Stimulated activated CD4-positive, alpha-beta T cell treated with anti-CD3 and anti-CD28 coated beads, Interleukin-4, amount 100 ng/mL, for 4 hours (primary cell): ENCODE measurements around the gene ANKRD39.

Experiments used
- DNase-seq, 2 experiments: peaks; one replicate each; pipeline ENCODE4 v3.0.0-alpha.2; 2020

ANKRD39 gene

GRCh38 chr2:96824079-96824870 is 33.5 kb downstream of the ANKRD39 start:
- no peak for DNase-seq

- DNase-seq = no peak
Measured at GRCh38 chr2:96823198-96823597, 34.6 kb downstream of the ANKRD39 start.

- DNase-seq = no peak
Measured at GRCh38 chr2:96822786-96823185, 35.0 kb downstream of the ANKRD39 start.

GRCh38 chr2:96821113-96821675 is 36.6 kb downstream of the ANKRD39 start:
- no peak for DNase-seq

- no peak for DNase-seq
Measured at GRCh38 chr2:96819876-96820511, 37.8 kb downstream of the ANKRD39 start.

GRCh38 chr2:96819128-96819875 is 38.5 kb downstream of the ANKRD39 start:
- DNase-seq = no peak

GRCh38 chr2:96817882-96818281 is 39.9 kb downstream of the ANKRD39 start:
- DNase-seq = no peak

- no peak for DNase-seq
Measured at GRCh38 chr2:96816836-96817702, 40.7 kb downstream of the ANKRD39 start.

GRCh38 chr2:96816127-96816835 is 41.5 kb downstream of the ANKRD39 start, which contains the start of gene CNNM3:
Gene CNNM3, plus strand, starts transcription at chr2:96816268. Its CDS starts 10 bp downstream, at chr2:96816278.
- peak; percentile 94 to 98 for DNase-seq

- DNase-seq = no peak
Measured at GRCh38 chr2:96815326-96816126, 42.3 kb downstream of the ANKRD39 start.

GRCh38 chr2:96813656-96814055 is 44.2 kb downstream of the ANKRD39 start:
- DNase-seq = no peak

GRCh38 chr2:96811917-96812316 is 45.9 kb downstream of the ANKRD39 start:
- DNase-seq = no peak

GRCh38 chr2:96810783-96811192 is 47.0 kb downstream of the ANKRD39 start:
- no peak for DNase-seq

- no peak for DNase-seq
Measured at GRCh38 chr2:96809951-96810782, 47.6 kb downstream of the ANKRD39 start.

- no peak for DNase-seq
Measured at GRCh38 chr2:96809216-96809882, 48.5 kb downstream of the ANKRD39 start.

GRCh38 chr2:96808176-96808837 is 49.5 kb downstream of the ANKRD39 start:
- no peak for DNase-seq

- no peak for DNase-seq
Measured at GRCh38 chr2:96807127-96807471, 50.7 kb downstream of the ANKRD39 start.

GRCh38 chr2:96806468-96807126 is 51.2 kb downstream of the ANKRD39 start:
- DNase-seq = no peak
